HS-5 (cell line): ENCODE data around the gene MAP4K3.

Experiments
- DNase-seq: peaks from one replicate; pipeline ENCODE4 v3.0.0-alpha.2; 2012; ENCODE audit warnings: low read depth

Gene MAP4K3

GRCh38 chr2:39436592-39437521 is at the start of gene MAP4K3:
Gene MAP4K3, minus strand, starts transcription at chr2:39437285. Its CDS starts 298 bp downstream, at chr2:39436987.
- DNase-seq, result peak; percentile 77

- DNase-seq, result no peak
Observed at GRCh38 chr2:39486071-39486470, 49.0 kb upstream of the MAP4K3 start.

GRCh38 chr2:39484620-39485495 is 47.8 kb upstream of the MAP4K3 start:
- DNase-seq, result no peak

GRCh38 chr2:39484206-39484605 is 47.1 kb upstream of the MAP4K3 start:
- DNase-seq, result no peak

- DNase-seq, result no peak
Observed at GRCh38 chr2:39483534-39483933, 46.4 kb upstream of the MAP4K3 start.

GRCh38 chr2:39481611-39482010 is 44.5 kb upstream of the MAP4K3 start:
- DNase-seq, result no peak

- DNase-seq, result no peak
Observed at GRCh38 chr2:39479696-39480095, 42.6 kb upstream of the MAP4K3 start.

- DNase-seq, result no peak
Observed at GRCh38 chr2:39479053-39479670, 42.1 kb upstream of the MAP4K3 start.

- DNase-seq, result no peak
Observed at GRCh38 chr2:39476524-39476923, 39.4 kb upstream of the MAP4K3 start.

GRCh38 chr2:39475006-39475405 is 37.9 kb upstream of the MAP4K3 start:
- DNase-seq, result no peak

- DNase-seq, result no peak
Observed at GRCh38 chr2:39470580-39470979, 33.5 kb upstream of the MAP4K3 start.

- no peak for DNase-seq
Observed at GRCh38 chr2:39469807-39470206, 32.7 kb upstream of the MAP4K3 start.

GRCh38 chr2:39468579-39469451 is 31.7 kb upstream of the MAP4K3 start:
- no peak for DNase-seq

- no peak for DNase-seq
Observed at GRCh38 chr2:39466311-39466710, 29.2 kb upstream of the MAP4K3 start.

- DNase-seq, result no peak
Observed at GRCh38 chr2:39464864-39465263, 27.8 kb upstream of the MAP4K3 start.

- no peak for DNase-seq
Observed at GRCh38 chr2:39455826-39456225, 18.7 kb upstream of the MAP4K3 start.

- DNase-seq, result no peak
Observed at GRCh38 chr2:39452396-39452795, 15.3 kb upstream of the MAP4K3 start.

GRCh38 chr2:39451954-39452353 is 14.9 kb upstream of the MAP4K3 start:
- DNase-seq, result no peak

- DNase-seq, result no peak
Observed at GRCh38 chr2:39448169-39448502, 11.1 kb upstream of the MAP4K3 start.

GRCh38 chr2:39447266-39448168 is 10.4 kb upstream of the MAP4K3 start:
- no peak for DNase-seq
